Stimulated activated CD8-positive, alpha-beta memory T cell treated with anti-CD3 and anti-CD28 coated beads, Interleukin-4, amount 100 ng/mL, for 24 hours (primary cell): ENCODE data around the gene CDON.

ENCODE experiments used
- DNase-seq: peaks from one replicate; pipeline ENCODE4 v3.0.0-alpha.2; 2020; ENCODE audit warnings: low read depth

Gene CDON

DNA sequence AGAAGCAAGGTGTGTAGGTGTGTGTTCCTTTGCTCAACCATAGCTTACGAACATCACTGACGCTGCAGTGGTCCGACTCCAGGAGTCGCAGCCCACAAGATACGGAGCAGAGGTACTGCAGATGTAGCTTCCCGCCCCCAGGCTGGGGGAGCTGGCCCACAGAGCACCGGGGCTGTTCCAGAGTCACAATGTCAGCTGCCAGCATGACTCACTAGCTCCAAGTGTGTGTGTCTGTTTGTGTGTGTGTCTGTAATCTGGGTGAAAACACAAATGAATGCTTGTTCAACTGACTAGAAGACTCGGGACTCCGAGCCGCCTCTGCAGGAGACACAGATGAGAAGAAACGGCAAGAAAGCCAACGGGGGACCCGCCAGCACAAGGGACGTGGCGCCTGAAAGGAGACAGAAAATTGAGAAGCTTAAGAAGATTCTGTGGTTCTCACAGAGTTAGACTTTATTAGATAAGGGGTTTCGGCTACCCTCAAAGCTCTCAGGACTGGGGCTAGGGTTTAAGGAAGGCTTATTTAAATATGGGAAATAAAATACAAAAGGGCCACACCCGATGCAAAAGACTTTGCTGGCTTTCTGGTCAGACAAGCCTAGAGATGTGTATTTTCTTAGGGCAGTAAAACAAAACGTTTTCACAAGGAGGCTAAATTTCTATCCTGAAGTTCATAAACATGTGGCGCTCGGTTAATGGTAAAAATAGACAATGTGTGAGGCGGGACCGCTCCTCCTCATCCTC is 106.1 kb downstream of the CDON start:
- DNase-seq, result no peak

- no peak for DNase-seq
Measured at GRCh38 chr11:125955856-125956255, 106.8 kb downstream of the CDON start.

DNA sequence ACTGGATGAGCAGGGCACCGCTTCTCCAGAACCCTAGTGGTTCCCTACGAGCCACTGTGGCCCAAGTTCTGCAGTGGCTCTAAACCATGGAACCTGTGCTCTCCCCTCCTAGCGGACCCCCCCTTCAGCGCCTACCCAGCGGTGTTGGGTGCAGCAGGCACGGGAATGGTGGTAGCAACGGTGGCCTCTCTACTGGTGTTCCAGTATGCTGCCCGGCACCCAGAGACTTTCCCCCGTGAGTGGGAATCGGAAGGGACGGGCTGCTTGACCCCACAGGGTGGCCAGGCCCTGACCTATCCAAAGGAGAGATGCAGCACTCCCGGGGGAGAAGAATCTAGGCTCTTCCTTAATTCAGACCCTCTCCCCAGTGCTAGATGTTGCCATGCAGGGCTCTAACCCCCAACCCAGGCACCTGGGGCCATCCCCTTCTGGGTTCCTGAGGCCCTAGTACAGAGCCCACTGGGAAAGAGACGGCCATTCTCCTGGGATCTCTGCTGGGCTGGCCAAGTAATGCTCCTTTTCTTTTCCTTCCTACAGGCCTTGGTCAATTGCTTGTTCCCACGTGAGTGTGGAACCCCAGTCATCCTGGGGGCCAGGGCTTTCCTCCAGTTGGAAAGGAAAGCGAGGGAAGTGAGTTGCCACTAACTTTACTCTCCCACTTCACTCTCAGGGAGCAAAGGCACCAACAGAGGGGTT is 107.6 kb downstream of the CDON start:
- DNase-seq, result no peak

GRCh38 chr11:125954123-125954944 is 108.3 kb downstream of the CDON start:
- no peak for DNase-seq

- DNase-seq, result no peak
Measured at GRCh38 chr11:125953401-125953935, 109.2 kb downstream of the CDON start.

DNA sequence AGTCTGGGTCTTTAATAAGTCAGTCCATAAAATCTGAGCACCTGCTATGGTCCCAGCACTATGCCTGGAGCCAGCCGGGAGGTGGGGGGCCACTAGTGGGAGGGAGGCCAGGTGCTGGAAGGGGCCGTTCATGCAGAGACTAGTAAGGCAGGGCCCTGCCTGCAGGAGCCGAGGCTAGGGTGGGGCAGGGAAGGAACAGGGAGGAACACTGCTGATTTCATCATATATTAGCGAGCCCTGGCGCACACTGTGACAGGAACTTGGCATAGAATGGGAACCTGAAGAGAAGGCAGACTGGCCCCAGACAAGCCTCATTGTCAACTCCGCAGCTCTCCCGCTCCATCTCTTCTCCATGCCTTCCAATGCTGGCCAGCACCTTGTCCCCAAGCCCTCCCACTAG is 109.7 kb downstream of the CDON start:
- no peak for DNase-seq

GRCh38 chr11:125952559-125952958 is 110.1 kb downstream of the CDON start:
- DNase-seq, result no peak

GRCh38 chr11:125951731-125952130 is 110.9 kb downstream of the CDON start:
- no peak for DNase-seq

DNA sequence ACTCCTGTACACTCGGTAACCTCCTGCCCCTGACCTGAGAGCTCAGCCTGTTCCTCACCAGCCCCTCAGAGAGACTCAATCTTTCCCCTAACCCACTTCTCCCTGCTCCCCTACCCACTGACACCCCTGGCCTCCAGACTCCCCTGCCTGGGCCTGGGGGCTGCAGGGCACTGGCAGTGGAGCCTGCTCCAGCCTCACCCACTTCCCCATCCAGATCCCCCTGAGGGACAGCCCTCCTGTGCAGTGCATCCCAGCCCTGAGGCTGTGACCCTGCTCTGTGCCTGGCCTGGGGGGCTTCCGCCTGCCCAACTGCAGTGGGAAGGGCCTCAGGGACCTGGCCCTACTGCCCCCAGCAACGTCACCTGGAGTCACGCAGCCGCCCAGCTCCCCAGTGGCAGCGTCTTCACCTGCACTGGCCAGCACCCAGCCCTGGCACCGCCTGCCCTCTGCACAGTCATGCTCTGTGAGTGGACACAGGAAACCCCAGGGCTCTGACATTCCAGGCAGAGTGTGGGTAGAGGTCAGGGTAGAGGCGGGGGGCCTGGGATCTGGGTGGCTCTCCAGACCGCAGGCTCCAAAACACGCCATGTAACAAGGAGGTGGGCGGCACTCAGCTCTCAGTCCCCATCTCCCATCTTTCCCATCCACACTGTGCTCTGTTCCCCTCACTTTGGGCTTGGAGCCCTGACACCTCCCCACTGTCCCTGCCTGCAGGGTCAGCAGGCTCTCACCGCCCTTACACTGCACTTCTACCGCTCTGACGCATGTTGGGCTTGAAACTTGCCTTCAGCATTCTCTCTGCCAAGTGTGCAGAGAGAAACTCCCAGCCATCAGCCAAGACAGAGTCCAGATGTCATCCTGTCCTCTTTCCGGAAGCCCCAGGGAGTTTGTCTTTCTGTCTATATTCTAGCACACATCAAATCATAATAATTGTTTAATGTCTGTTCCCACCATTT is 111.7 kb downstream of the CDON start:
- DNase-seq, result no peak

GRCh38 chr11:125950178-125950490 is 112.5 kb downstream of the CDON start:
- DNase-seq, result no peak

DNA sequence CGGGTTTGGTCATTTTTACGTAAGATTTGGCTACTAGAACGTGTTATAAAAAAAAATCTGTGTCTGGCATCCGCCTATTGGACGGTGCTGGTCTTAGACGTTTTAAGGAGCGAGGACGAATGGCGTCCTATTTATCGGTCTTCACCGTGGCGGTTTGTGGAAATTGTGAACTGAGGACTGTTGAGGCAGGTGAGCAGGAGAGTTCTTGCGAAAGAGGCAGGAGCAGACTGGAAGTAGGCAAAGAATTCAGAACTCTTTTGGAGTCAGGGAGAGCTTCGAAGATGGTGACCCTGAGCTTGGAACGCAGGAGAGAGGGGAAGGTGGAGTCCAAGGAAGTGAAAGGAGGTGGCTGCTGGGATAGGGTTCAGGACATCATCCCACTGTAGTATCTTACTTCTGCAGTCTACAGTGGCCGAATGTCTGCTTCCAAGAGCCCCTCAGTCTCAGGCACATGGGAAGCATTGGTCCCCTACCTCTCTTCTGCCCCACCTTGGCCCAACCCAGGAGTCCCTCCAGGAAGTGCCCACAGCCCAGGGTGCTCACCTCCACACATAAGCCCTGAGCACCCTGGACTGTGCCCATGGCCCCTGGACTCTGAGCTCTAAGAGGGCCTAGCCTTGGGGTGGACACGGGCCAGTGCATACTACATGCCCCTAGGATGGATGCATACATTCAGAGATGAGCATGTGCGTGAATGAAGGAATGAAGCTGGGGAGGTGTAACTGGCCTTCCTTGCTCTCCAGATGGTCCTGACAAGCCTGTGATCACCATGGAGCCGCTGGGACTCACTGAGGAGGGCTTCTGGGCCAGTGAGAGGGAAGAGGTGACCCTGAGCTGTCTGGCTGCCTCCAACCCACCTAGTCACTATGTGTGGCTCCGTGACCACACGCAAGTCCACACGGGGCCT is 113.1 kb downstream of the CDON start:
- DNase-seq, result no peak

- no peak for DNase-seq
Measured at GRCh38 chr11:125948278-125949051, 114.2 kb downstream of the CDON start.

GRCh38 chr11:125947419-125948277 is 115.0 kb downstream of the CDON start:
- DNase-seq, result no peak

GRCh38 chr11:125946712-125947418 is 115.8 kb downstream of the CDON start:
- no peak for DNase-seq

DNA sequence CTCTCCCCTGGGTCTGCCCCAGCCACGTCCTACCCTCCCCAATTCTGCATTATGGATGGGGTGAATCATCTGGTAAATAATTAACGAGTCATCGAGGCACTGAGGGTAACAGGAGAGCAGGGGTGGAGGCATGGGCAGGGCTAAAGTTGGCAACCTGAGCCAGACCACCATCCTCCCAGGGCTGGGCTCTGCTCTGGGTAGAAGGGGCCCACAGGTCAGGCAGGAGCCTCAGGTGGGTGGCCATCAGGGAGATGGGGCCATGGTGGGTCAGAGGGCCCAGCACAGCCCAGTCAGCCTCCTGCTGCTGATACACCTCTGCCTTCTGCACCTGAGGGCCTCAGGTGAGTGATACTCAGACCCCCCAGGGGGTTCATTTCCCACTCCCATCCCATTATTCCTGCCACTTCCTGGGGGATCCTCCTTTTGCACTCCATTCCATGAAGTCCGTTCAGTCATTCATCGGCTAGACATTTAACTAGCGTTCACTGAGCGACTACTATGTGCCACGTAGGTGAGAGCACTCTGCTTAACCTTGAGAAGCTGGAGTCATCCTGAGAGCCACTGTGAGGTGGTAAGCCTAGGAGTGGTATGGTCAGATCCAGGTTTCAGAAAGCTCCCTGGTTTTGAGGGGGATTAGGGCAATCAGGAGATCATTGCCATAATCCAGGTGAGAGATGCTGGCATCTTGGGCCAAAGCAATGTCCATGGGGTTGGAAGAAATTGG is 116.7 kb downstream of the CDON start, which contains the start of gene VSIG10L2:
Gene VSIG10L2, plus strand, starts transcription at position 248 of the 724 bp plus-strand sequence. Its CDS starts 12 bp downstream, at position 260.
- DNase-seq, result no peak

DNA sequence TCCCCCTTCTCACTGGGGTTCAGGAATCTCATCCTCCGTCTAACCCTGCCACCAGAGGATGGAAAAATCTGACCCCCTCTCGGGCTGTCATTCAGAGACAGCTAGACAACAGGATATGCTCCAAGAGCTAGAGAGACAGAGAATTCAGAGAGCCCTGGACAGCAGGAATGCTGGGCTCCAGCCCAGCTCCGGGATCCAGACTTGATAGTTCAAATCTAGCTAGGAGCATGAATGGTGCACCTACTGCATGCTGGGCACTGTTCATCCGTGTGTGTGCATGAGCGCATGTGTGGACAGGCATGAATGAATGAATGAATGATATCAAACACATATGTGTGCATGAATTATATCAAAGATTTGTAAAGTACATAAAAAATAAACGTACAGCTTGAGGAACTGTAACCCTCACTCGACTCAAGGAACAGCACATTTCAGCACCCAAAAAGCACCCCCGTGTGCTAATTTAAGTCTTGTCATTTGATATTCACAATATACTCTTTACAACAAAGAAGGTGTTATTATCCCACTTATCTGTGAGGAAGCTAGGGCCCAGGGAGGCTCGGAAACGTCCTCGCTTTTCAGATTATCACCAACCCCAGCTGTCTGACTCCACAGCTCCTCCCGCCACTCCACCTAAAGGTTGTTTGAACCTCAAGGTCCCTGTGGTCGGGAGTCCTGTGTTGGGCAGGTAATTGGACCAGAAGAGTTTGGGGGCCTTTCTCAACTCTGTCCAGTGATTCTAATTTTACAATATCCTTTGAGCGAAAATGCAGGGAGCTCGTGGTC is 117.5 kb downstream of the CDON start:
- no peak for DNase-seq
